ENCODE measurements around the gene P2RX1. TPM values are rescaled to one million over a fixed set of nuclear protein-coding genes. Genes with fewer than 3 reads are reported as not detected.

Gene P2RX1
- total RNA-seq = 2.3 TPM

DNA sequence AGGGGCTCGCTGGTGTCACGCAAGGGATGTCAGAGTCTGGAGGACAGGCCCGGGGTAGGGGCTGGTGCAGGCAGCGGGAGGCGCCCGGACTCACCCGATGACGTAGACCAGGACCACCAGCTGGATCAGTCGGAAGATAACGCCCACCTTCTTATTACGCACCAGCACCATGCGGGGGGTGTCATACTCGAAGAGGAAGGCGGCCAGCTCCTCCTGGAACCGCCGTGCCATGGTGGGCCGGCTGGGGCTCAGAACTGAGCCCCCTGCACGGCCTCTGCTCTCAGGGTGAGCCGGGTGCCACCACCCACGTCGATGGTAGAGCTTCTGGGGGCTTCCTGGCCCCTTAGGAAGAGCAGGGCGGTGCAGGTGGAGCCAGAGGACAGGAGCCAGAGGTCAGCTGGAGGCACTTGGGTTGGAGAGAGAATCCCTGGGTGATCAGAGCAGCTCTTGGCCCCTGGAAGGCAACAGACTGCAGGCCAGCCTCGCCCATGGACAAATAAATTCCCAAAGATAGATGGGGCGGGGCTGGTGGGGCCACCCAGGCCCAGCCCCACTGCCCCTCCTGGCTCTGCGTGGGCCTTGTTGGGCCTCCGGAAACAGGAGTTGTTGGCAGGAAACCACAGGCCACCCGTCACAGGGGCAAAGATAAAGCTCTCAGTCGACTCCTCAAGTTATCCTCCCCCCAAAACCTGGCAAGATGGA is at the start of gene P2RX1:
P2RX1 (minus strand) TSS at position 471 of the 702 bp plus-strand sequence; CDS start at position 231, 240 bp downstream.
- no peak for DNase-seq

DNA sequence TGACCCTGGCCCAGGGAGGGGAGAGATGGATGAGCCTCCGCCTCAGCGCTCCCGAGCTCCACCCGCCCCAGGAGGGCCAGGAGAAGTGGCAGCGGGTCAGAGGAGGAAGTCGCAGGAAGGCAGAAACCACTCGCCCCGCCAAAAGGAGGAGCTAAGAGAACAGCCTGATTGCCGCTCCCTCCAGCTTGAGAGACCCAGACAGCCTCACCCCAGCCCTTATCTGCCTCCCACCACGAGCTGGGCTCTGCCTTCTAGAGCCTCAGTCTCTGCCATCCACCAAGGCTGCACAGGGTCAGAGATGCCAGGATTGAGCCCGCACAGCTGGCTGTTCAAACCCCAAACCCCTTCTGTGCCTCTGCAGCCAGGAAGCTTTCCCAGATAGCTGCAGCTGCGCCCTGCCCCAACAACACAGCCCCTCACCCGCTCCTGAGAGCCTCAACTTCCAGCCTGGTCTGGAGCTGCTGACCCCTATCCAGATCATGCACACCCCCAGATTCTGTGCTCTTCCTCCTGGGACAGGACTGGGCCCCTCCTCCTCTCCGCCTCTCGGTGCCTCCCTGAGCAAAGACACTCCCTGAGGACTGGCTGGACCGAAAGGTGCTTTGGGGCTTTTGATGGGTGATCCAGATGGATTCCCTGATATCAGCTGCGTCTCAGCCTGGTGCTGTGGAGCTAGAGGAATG is 49.0 kb upstream of the P2RX1 start:
- no peak for DNase-seq

DNA sequence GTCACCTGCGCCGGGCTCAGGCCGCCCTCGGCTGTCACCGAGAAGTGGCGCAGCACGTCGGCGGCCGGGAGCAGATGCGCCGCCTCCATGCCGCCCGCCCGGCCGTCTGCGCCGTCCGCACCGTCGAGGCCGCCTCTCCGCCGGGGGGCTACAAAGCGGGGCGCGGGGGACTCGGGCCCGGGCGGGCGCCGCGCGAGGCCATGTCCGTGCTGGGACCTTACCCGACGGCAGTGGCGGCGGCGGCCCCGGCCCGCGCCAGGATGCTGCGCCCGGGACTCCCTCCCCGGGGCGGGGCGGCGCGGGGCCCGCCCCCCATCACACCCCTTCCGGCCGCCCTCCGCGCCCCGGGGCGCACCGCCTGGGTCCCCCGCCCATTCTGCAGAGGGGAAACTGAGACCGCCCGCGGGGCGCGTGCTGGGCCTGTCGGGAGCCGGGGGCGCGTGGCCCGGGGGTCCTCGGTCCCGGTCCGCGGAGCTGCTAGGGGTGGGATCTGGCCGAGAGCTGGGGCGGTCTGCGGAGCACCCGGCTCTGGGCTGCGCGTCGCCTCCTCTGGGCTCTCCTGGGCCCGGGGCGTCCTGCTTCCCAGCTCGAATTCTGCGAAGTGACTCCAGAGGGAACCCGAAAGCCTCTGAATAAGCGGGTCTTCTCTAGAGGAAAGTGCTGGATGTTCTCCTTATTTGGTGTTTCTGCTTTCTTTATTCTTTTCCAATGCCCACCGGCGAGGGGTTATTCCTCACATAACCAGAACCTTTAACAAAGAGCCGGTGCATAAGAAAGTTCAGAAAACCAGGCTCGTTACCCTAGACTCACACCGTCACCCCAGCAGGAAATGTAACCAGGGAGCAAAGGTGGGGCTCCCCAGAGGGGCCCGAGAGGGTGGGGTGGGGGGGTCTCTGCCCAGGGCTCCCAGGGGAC is 48.2 kb upstream of the P2RX1 start, which contains the start of gene ATP2A3:
ATP2A3 (minus strand) TSS at position 235 of the 915 bp plus-strand sequence; CDS start at position 89, 146 bp downstream.
- no peak for DNase-seq

DNA sequence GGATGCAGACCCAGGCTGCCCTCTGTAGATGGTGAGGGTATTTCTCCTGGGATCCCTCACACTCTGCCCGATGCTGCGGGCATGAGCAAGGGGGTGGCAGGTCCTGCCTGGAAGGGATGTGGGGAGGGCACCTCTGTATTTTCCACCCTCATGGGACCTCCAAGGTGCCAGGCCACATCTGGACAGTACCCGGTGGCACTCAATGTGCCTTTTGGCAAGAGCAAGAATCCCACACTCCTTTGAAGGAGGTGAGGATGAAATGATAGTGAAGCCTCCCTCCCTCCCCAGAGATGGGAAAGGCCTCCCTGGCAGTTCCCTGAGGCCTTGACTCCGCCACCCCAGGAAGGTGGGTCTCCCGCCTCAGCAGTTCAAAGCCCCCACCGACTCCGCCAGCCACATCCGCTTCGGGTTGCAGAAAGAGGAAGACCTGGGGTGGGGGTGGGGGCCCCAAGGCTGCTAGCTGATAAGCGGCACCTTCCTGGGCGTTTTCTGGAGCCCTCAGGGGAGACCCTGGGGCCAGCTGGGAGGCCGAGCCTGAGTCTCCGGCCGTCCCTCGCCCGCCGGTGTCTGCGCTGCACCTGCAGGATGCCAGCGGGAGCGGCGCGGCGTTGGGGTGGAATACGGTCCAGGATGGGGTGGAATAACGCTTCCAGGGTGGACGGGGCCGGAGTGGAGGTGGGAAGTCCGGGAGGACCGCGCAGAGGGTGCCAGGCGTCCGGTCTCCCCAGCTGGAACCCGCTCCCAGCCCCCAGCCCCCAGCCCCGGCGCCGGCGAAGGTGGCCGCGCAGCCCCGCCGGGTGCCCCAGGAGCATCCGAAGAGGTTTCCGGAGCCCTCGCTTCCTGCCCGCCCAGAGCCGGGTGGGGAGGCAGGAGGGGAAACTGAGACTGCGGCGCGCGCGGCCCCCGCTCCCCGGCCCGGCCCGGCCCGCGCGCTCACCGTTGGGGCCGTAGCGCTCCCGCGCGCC is 47.3 kb upstream of the P2RX1 start:
- no peak for DNase-seq

DNA sequence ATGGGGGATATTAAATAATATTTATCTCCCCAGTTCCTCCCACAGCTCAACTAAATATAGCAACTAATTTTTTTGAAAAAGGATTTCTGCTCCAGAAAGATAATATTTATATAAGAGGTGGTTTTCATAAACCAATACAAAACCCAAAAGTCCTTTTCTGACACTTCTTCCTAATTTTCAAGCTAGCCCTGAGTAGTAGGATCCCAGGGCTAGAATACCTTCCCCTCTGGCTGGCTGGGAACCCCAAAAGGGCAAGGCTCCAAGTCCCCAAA is 46.6 kb upstream of the P2RX1 start:
- no peak for DNase-seq

DNA sequence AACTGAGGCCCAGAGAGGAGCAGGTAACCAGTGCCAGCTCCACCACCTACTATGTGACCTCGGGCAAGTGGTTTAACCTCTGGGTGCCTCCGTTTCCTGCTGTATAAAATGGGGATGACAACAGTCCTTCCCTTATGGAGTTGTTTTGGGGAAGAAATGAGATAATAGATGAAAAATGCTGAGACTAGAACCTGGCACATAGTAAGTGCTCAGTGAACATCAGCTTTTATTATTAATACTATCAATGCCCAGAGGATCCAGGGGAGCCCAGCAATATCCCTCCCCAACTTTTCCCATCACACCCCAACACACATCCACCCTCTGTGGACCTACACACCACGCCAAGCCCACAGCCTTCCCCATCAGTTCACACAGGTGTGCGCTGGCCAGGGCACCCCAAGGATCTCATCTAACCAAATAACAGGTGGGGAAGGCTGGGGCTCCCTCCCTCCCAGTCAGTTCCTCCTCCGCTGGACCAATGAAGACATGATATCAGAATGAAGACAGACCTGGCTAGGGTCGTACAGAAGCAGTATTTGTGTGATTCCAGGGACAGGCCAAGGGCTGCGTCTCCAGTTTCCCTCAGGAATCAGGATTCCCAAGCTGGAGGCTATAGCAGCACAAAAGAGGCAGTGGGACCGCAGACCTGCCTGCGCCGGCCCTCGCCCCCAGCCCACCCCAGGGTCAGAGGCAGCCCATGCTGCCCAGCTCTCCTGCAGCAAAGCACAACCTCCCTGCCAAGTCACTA is 46.1 kb upstream of the P2RX1 start:
- DNase-seq = no peak

DNA sequence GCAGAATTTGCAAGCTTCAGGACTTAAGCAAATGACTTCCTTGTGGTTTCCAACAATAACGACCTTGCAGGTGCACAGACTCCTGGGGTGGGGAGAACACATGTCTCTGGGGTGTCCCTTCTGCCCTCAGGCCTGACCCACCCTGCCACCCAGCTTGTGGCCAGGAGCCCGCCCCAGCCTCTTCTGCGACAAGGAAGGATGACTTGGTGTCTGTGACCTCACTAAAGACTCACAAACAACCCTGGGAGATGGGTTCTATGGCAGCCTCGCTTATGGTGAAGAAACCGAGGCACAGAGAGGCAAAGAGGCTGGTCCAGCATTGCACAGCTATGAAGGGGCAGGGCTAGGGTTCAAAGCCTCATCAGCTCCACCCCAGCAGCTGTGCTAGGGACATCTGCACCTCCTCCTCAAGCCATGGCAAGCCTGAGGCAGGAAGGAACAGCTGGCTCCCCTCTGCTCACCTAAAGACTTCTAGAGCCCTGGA is 45.3 kb upstream of the P2RX1 start:
- DNase-seq = no peak

DNA sequence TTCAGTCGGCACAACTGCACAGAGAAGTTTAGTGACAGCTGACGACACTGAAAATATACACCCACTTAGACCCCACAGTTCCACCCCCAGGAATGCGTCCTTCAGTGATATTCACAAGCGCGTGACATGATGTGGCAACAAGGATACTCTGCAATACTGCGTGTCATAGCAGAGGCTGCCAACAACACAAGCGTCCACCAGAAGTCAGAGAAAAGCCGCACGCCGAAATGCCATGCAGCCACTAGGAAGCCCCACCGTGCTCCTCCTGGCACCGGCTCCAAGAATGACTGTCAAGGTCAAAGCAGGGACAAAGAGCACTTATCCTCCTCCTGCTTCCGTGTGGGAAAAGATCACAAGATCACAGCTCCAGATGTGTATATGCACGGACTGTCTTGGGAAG is 44.5 kb upstream of the P2RX1 start:
- no peak for DNase-seq

DNA sequence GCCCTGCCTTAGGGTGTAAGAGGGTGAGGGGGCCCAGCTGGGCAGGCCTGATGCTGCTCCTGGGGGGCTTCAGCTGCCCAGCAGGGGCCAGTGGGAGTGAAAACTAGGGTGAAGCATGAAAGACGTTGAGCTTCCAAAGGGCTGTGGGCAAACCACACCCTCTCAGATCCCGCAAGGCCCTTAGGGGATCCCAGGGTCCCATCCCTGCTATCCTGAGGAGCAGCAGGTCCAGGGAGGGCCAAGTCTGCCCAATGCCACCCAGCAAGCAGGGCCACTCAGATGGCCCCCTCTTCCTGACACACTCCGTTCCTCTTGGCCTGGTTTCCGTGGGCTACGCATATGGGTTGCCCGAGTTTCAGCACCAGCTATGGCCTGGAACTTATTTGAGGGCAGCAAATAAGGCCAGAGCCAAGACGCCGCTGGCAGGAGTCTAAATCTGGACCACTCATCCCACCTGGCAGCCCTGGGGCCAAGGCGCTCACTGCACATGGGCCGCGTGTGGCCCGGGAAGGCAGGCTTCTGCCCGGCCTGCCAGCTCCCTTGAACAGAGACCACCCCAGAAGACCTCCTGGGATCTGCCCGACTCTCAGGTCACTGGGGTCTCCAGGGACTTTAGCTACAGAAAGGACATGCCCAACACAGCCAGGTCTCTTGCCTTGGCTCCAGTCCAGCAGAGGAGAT is 43.8 kb upstream of the P2RX1 start:
- no peak for DNase-seq

DNA sequence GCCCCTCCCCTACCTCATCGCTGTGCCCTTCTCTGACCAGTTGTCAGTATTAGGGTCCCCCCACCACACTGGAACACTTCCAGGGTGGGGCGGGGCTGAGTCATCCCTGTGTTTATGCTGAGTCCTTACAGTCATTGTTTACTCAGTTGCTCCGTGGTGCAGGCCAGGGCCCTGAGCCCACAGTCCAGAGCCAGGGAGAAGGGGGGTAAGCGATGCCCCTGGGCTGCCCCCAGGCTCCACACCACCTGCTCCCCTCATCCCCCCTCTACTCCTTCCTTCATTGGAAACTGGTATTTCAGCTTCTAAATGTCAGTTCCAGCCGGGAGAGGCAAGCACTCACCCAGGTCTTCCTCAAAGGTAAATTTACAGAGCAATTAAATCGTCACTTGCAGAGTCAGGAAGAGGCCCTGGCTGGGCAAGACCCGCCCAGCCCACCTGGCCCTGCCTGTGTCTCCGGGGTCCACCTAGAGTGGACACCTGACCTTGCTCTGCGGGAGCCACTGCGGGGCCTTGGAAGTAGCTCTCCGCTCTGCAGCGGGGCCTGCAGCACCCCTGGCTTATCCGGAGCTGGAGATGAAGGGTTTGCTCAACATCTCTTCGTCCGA is 43.1 kb upstream of the P2RX1 start:
- no peak for DNase-seq

DNA sequence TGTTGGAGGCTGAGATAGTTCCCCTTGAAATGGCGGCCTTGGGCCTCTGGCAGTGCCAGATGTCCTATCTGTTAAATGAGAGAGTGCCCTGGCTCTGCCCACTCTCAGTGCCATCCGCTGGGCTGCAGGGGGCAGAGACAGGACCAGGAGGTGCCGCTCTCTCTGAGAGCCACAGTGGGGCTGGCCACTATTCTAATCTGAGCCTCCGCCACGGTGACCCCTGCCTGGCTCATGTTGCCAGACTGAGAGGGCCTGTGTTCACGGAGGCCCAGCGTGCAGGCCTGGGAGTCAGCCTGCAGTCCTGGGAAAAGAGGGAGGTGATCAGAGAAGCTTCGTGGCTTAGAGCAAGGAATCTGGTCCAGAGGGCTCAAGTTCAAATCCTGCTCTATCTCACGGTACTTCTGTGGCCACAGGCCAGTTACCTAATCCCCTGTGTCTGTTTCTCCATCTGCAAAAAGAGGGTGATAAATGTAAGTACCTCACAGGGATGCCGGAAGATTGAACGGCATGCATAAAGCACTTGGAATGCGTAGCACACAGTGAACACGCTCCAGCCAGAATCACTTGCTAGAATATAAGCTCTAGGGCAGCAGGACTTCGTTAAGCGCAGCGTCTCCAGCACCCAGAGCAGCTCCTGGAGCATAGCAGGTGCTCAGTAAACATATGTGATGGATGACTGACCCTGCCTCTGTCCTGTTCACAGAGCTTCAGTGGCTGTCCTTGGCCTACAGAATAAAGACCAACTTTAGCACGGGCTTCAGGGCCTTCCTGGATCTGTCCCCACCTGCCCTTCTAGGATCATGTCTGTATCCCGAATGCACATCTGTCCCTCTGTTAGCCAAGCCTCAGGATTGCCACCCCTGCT is 41.7 kb upstream of the P2RX1 start:
- no peak for DNase-seq

DNA sequence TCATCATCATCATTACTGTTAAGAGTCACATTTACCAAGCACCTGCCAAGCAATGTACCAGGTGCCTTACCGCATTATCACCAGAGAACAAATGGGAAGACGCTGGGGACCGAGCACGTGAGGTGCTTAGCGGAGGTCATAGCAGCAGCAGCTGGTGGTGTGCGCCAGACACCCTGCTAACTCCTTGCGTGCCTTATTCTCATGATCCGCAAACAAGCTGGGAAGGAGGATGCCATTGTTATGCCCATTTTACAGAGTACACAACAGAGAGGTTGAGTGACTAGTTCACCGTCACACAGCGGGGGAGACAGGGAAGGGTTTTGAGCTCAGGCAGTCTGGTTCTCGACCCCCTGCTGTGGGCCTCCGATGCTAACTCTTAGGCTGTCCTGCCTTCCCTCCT is 40.7 kb upstream of the P2RX1 start:
- no peak for DNase-seq

DNA sequence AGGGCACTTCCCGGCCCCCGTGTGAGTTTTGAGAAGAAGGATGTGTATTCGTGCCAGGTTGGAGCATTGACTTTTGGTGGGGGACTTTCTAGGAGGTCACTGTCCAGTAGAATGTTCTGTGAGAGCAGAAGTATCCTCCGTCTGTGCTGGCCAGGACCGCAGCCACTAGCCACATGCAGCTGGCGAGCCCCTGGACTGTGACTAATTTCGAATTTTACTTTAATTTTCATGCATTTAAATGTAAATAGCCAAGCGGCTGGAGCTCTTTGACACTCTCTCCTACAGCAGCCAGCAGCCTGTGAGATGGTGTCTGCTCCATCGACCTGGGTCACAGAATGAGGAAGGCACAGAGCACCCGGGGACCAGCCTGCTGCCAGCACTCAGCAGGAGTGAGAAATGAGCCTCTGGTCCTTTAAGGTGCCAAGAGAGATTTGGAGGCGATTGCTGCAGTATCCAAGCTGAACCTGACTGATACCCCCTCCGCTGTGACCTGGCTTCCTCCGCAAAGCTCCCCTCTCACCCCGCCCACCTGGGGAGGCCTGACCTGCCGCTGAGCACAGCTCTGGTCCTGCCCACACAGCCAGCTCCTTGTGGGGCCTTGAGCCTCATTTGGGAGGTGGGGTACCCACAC is 40.2 kb upstream of the P2RX1 start:
- DNase-seq = no peak

DNA sequence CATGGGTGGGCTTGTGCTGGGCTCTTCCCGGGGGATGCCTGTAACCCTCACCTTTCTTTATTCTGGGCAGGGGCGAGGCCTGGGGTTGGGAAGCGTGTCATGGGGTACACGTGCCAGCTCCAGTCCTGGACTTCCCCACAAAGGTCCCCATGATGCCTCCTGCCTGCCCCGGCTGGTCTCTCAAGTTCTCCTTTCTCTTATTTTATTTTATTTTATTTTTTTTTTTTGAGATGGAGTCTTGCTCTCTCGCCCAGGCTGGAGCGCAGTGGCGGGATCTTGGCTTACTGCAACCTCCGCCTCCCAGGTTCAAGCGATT is 39.4 kb upstream of the P2RX1 start:
- no peak for DNase-seq

DNA sequence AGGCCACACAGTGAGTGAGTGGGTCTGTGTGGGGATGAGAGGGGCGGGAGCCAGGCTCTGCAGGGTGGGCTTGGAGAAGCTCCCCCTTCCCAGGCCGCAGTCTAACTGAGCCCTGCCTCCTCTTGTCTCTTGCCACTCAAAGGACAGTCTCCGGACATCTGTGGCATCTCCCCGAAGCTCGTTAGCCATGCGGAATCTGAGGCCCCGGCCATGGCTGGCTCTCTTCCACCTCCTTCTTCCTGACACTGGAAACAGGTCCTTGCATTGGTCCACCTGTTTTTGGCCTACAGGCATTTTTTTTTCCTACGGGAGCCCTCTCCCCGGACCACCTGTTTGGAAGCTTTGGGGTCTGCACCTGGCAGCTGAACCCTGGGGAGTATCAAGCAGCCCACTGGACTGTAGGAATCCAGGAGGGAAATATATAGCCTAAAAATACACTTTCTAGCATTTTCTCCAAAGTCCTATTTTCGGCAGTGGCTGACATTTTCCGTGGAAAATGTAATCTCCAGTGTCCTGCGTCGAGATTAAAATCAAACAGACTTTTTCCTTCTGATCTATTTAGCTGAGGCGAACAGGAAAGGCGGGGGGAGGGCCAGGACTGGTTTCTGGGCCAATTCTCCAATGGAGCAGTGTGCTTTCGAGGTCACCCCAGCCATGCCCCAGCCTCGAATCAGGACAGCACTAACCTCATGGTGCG is 38.9 kb upstream of the P2RX1 start:
- DNase-seq = peak; percentile 39

DNA sequence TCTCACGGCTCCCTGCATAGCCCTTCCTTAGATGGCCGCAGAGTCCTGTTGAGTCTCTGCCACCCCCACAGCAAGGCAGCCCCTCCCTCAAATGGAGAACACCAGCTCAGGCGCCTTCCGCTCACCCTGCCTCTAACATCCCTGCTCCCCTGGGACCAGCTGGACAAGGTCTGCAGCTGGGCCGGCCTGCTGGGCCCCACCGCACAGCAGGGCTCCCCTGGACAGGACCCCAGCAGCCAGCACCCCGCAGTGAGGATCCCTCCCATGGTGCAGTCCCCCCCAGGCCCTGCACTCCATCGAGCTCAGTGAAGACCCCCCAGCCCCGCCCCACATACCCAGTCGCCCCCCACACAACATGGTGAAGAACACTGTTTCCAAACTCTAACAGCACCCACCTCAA is 37.8 kb upstream of the P2RX1 start:
- no peak for DNase-seq

DNA sequence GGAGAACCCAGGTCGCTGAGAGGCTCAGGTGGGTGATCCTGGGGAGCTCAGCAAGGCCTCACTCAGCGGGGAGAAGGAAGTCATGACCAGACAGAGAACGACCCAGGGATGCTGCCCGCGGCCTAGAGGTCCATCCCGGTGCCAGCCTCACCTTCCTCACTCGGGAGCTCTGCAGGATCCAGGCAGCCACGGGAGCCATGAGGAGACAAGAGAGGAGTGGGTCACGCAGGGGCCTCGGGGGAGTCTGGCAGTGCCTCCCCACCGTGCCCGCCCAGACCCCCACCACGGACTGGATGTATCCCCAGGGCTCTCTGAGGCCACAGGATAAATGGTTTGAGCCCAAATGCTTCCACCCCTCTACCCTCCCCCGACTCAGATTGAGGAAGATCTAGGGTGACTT is 37.3 kb upstream of the P2RX1 start:
- no peak for DNase-seq

DNA sequence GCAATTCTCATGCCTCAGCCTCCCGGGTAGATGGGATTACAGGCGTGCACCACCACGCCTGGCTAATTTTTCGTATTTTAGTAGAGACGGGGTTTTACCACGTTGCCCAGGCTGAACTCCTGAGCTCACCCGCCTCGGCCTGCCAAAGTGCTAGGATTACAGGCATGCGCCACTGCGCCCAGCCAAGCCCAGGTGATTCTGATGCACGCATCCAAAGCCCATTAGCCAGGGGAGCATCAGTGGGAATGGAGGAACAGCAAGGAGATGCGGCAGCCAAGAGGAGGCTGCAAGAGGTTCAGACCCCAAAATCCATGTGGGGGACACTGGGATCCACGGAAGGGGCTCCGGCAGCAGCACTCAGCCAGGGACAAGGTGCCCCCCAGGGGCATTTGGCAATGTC is 35.9 kb upstream of the P2RX1 start:
- no peak for DNase-seq

All from tongue (tissue), 2 donors.